Stimulated activated CD4-positive, alpha-beta T cell treated with anti-CD3 and anti-CD28 coated beads, Interleukin-2, amount 100 ng/mL, for 24 hours (primary cell): Measurements from ENCODE around the gene CTIF.

ENCODE experiments used
- DNase-seq, 2 donors: peaks; one replicate each; pipeline ENCODE4 v3.0.0-alpha.2; 2020

Gene CTIF

DNA sequence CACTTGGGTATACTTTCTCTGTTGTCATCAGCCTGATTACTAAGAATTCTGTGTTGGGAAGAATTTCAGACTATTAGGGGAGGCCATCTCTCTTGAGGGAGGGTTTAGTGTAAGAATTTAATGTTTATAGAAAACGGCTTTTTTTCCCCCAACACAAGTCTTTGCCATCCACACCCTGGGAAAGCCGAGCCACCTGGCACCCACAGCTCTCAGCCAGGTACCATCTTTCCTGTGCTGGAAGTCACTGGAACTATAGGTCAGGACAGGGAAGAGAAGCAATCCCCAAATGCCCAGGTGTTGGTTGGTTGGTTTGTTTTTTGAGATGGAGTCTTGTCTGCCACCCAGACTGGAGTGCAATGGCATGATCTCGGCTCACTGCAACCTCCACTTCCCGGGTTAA lies 256.9 kb downstream of the CTIF start:
- DNase-seq: no peak

DNA sequence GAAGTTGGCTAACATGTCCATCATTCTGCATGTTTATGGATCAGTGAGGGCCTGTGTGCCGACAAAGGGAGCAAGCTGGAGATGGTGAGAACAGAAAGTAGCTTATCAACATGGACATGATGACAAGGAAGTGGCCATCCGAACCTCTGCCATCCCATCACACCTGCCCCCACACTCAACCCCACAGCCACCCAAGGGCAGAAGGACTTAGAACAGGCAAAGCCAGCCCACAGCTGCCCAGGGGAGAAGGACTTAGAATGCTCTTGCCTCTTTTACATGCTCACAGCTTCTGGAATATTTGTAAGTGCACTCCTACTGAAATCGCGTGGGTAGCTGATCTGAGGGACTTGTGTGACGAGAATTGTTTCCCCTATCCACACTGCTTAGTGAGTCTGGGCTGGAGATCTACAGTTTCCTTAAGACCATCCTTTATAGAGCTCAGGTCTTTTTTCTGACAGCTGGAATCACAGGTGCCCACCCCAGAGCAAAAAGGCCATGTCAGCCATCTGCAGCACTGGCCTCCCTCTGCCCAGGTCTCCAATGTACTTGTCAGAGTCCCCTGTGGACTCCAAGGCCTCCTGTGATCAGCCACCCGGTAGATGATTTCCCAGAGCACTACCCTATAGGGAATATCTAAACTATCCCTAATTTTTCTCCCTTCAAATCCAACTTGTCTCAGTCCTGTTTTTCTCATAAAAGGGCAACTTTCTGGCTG lies 257.8 kb downstream of the CTIF start:
- no peak for DNase-seq

DNA sequence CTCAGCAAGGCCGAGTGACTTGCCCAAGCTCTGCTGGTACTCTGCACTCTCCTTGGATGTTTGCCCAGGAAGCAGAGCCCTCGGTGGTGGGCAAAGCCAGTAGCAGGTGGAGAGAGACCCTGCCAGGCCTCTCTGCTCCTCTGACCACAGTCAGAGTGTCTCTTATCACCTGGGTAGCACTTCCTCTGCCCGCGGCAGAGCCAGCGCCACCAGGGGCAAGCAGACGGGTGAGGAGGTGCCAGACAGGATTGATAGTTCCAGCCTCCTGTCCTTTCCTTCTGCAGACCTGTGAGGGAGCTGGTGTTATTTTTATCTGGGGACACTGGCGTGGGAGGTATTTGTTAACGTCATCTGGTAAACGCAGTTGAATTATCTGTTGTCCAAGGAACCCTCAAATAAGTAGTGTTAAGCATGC lies 259.0 kb downstream of the CTIF start:
- no peak for DNase-seq

DNA sequence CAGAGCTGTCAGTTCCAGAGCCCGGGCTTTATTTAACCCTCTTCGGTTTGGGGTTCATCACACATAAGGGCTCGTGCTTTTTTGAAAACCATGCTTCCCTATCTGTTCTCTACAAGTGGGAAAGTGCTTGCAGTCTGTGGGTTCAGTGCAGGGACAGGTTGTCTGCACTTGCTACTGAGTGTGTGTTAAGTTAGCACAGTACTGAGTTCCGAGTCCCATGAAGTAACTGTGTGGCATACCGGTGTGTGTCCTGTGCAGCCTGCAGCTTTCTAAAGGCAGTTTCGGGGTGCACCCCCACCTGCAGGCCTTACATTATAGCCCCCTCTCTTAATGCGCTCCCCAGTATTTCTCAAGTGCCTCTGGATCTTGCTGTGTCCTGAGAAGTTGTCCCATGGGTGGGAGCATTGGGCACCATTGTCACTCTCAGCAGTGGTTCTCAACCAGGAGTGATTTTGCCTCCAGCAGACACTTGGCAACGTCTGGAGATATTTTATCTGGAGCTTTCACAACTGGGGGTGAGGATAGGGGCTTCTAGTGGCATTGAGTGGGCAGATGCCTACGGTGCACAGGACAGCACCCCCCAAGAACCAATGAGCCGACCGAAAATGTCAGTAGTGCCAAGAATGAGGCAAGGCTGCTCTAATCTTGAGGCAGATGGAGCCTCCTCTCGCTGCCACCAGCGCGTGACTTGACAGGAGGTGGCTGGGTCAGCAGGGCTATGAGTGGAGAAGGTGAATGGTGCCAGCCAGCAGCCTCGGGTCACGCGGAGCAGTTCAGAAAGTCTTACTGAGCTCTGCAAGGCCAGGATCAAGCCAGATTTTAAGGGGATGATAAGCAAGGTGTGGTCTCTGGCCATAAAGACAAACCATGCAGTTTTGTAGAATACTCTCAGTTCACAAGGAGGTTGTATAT lies 259.8 kb downstream of the CTIF start:
- peak in 1 of 2 donors; percentile 11 for DNase-seq

DNA sequence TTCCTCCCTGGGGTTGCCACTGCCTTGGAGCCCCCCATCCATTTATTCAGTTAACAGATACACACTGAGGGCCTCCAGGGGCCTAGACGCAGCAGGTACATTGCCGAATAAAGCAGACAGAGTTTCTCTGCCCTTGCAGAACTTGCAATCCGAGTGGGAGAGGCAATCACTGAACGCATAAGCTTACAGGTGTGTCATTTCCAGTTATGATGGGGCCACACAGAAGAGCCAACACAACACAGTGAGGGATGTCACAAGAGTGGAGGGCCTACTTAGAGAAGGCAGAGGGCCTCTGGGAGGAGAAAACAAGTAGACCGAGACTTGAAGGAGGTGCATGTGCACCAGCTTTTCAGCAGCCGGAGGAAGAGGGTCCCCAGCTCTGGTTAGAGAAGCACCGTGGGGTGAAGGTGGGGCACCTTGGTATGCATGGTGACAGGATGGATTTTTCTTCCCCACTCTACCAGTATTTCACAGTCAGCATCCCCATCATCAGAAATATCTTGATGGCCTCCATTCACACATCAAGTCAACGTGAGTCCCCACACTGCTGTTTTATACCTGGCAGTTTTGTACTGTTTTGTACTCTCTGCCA lies 261.0 kb downstream of the CTIF start:
- DNase-seq: peak in 1 of 2 donors; percentile 15

DNA sequence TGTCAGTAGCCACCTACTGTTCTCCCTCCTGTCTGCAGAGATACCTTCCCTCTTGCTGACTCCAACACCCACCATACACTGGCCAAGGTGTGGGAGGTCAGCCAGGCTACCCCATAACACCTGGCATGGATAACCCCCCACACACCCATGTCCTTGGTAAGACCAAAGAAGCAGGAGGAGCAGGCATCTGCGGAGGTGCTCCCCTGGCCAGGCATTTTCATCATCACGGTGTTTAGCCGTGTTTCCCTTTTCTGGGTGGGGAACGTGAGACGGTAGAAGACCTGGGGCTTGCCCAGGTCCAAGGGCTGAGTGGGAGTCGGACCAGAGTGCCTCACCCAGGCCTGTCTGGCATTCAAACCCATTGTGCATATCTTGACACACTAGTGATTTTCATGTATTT lies 261.6 kb downstream of the CTIF start:
- peak in 1 of 2 donors; percentile 11 for DNase-seq

DNA sequence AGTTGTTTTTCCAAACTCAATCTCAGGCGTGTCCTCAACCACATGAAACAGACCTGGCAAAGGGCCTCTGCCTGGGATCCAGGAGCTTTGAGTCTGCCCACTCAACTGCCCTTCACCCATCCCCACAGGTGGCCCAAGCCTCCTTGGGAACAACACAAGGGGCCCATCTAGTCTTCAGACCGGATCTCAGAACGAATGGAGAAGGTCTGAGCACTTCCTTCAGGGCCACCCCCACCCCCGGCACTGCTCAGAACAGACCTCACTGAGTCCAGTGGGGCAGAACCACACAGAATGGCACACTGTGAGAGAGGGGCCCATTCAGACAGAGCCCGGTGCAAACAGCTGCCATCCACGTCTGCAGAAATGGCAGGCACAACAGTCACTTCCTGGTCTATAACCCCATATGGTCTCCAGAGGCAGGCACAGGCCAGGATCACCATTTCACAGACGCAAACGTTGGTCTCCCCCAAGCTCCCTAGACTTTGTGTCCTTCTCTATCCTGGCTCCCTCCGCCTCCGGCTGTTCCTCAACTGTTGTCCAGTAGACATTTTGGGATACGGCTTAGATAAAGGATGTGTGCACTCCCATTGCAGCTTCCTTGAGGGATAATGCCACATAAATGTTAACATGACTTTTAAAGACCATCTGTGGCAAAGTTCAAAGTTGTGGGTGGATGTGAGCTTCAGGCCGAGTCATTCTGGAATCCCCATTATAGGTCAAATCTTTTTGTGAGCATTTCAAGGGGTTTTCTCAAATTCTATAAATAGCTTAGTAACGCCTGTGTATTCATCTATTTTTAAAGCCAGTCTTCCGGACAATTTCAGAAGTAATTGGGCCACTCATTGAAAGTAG lies 262.3 kb downstream of the CTIF start:
- peak in 1 of 2 donors; percentile 20 for DNase-seq

DNA sequence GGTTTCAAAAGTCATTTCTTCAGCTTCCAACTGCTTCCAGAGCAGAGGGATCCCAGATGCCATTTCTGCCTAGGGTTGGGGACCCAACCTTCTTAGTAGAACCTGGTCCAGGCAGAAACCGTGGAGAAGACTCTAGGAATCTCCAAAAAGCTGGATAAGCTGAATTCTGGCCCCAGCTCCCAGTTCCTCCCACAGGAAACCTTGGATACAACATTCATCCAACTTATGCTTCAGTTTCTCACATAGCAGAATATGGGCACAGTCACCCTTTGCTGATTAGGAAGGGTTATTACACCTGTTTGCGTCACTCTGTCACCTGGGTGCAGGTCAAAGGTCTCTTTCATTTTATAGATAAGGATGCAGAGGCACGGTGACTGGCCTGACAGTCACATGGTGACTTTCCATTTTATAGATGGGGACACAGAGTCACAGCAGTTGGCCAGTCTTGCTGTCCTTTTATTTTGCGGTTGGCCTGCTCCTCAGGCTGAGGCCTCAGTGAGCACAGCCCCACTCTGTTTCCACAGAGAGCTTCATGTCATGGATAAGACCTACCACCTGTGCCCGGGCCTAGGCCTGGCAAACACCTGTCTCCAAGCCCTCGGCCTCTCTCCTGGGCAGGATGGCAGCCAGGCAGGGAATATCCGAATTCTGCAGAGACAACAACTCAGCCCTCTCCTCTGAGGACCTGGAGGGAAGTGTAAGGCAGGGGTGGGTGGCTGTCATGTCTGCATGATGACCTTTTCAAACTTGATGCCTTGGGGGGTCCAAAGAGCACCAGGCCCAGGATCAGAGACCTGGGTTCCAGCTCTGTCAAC lies 263.1 kb downstream of the CTIF start:
- peak in 1 of 2 donors; percentile 17 for DNase-seq

DNA sequence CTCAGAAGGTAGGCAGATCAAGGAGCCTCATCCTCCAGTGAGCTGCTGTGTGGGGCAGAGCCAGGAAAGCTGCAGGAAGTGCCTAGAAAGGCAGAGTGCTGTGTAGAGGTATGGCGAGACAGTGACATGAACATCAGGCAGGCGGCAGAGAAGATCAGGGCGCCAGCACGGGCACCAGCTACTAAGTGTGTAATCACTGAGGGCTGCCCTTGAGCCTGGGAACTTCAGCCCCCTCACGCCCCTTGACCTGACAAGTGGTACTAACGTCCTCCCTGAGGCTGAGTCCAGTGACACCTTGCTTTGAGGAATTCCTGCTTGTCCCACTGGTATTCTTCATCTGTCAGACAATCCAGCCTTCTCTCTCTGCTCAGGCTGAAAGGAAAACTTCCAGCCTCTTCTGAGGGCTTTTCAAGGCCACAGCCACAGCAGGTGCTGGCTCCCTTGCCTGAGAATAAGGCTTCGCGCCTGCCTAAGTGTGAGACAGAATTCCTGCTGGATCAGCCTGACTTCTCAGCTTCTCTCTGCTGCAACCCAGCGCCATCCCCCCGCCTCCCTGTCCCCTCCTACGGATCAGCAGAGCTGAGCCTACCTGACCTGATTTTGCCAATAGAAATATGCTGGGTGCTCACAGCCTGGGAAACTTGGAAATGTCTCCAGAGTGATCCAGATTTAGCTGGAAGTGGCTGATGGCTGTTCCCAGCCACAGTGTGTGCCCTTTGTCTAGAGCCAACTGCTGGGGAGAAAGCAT lies 263.9 kb downstream of the CTIF start:
- DNase-seq: peak in 1 of 2 donors; percentile 18

DNA sequence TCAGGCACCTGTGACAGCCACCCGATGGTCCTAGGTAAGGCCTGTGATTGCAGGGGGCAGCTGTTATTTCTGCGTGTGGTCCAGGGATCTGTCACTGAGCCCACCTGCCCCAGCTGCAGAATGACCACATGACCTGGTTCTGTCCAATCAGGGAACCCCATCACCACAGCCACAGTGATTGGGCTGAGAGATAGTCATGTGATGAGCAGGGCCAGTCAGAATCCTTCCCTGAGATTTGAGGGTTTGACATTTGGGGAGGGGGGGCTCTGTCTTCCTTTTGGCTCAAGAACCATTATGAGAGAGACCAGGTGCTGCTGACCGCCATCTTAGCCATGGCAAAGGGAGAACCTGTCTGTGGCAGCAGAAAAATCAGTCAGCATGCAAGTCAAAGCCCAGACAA lies 264.7 kb downstream of the CTIF start:
- DNase-seq: peak in 1 of 2 donors; percentile 13

DNA sequence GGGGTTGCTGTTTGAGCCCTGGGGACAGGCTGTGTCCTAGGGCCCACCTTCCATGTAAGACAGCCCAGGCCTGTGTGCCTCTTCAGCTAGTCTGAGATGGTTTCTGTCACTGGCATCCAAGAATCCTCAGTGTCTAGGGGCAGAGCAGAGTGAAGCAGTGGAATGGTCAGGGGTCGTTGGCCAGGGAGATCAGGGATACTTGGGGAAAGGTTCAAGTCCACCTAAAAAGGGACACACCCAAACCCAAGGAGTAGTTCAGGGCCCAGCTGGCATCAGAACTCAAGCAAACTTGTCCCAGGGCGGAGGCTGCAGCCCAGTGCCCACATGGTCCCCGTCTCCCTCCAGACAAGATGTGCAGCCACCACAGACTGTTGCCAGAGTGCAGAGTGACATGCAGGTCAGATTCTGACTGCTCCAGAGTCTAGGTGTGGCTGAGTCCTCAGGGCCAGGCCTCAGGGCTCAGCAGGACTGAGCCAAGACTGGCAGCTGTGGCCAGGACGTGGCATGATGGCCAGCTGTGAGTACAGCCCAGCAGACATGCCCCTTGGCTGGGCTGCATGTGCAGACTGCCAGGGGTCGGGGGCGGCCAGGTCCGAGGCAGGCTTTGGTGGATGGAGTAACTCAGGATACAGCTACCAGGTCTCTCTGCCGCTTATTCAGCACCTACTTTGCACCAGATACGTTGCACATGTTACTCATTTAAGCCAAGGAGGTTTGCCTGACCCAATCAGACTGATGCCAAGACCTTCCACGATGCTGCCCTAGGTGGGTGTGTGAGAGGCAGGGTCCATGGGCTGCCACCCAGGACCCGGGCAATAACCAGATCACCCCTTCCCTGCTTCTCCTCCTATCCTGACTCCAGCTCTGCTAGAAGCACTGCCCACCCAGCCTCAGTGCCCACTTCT lies 265.4 kb downstream of the CTIF start:
- DNase-seq: peak in 1 of 2 donors; percentile 16

DNA sequence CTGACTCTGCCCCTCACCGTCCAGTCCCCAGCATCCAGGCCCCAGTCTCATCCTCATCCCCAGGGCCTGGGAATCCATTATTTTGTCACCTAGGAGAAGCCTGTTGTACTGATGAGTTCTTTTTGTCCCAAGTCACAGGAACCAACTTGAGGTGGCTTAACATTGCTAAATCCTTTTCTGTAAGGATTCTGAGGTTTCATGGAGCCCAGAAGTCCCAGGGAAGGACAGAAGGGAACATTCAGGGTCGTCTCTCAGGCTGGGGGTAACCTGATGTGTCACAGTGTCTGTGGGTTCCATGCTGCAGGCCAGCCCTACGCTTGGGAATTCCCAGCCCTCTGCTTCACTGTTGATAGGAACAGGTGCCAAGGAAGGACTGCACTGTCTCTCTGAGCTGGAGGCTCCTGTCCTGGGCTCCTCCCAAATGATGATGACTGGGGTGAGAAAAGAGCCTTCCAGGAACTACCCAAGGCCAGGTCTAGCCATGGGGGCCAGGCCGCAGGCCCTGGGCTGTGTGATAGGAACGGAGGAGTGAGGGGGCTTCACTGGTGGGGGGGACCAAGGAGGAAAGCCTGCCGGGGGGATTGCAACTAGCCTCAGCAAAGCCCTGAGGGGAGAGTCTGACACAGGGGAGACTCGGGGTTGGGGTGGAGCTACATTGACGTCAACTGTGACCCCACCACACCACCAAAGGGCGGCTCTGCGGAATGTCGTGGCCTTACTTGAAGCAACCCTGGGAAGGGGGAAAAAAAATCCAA lies 266.2 kb downstream of the CTIF start:
- DNase-seq: peak in 1 of 2 donors; percentile 14

DNA sequence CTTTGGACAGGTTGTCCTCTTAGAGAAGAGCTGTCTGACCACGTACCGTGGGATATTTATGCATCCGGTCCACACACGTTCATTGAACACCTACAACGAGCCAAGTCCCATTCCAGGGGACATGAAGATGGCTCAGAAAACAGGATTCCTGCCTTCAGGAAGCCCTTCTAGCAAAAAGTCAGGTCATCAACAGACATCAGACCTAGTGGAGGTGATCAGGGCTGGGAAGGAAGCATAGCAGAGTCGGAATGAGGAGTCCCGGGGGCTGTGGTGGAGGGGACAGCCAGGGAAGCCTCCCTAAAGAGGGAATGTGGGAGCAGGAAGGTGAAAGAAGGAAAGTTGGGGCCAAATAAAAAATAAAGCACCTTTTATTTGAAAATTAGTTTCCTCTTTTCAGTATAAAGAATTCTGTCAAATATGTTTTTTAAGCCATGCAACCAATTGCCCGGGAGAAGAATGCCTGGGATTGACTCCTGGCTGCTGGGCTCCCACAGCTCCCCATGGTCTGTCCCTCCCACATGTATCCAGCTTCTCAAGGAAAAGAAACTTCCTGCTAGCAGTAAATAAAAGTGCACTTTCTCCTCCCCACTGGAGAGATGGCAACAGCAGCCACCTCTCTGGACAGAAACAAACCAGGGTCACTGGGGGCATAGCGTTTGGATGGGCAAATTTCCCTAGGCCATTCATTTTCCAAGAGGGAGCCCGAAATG lies 267.1 kb downstream of the CTIF start:
- peak in 1 of 2 donors; percentile 9 for DNase-seq

DNA sequence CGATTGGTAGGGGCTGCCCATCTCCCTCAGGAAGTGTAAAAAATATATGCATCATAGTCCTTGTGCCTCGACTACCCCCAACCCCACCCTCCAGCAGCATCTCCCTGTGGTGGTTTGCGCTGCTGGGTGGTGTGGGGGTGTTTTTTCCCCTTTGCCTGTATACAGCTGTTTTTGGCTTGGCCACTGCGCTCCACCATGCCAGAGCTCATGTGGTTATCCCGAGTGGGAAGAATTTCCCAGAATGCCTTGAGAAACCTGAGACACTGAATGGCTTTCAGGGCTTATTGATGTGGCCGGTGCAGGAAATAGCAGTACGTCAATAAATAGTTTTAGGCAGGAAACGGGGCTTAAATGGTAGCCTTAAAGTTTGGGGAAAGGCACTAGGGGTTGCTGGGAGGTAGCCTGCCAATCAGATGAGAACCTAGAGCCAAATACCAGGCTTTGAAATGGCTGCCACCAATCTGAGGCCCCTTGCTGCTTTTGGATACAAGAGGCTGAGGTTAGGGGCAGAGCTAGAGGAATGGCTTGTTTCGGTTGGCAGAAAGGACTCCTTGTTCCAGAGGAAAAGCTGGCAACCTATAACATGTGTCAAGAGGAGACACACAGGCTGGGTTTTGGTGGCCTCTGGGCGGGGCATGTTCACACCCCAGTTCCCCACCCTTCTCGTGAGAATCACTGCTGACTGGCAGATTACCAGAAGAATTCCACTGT lies 267.9 kb downstream of the CTIF start:
- DNase-seq: peak in 1 of 2 donors; percentile 18

DNA sequence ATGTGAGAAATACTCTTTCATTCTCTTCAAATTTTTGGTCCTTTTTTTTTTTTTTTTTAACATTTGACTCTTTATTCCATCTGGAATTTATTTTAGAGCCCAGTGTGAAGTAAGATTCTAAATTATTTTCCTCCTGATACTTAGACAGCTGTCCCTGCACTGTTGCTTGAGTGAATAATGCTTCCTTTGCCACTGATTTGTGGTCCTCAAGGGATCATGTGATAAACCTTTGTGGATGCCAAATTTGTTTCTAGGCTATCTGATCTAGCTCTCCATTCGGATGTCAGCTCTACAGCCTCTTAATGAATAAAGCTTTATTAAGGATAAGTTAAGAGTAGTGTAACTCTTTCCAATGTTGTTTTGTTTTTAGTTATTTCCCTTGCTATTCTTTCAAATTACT lies 269.6 kb downstream of the CTIF start:
- no peak for DNase-seq

DNA sequence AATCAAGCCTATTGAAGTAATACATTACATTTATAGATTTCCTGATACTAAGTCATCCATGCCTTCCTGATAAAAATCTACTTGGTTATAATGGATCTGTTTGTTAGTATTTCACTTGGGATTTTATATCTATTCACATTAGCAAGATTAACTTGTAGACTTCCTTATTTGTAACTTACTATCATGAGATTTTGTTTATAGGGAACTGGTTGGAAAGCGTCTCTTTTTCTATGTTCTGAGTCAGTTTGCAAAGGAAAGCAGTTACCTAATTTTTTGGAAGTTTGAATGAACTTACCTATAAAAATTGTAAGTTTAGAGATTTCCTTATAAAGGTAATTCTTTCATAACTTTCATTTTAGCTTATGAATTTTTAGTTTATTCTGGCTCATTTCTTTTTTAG lies 270.5 kb downstream of the CTIF start:
- DNase-seq: no peak

DNA sequence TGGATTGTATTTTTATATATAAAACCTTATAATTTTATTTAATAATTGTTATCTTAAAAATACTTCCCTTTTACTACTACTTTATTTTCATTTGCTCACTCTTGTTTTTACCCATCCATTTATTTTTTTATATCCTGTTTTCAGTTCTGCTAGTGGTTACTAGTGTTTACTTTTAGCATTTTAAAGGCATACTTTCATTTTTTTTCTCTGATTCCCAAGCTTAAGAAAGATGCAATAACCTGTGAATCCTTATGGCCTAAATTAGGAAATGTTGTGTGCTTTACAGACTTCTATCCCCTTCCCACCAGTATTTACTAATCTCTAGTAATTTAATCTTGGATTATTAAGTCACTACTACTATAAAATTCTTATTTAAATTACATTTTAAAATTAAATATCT lies 272.0 kb downstream of the CTIF start:
- DNase-seq: no peak

DNA sequence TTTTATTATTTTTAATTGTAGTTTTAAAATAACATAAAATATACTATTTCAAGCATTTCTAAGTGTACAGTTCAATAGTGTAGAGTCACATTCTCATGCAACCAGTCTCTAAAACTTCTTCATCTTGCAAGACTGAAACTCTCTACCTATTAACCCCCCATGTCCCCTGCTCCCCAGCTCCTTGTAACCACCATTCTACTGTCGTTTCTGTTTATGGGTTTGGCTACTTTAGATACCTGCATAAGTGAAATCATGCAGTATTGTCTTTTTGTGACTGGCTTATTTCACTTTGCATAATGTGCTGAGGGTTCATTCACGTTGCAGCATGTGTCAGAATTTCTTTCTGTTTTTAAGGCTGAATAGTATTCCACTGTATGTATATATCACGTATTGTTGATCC lies 272.6 kb downstream of the CTIF start:
- DNase-seq: no peak
